Ovary (tissue), 9 donors: ENCODE results near the gene RSPH9. TPM values are rescaled to one million over a fixed set of nuclear protein-coding genes. Genes with fewer than 3 reads are reported as not detected.

Experiments used
- DNase-seq, 5 donors: peaks; one replicate each; pipeline ENCODE4 v3.0.0-alpha.2; 2019 to 2020
- H3K27ac ChIP-seq, 2 donors: fragments of 200-600 bp; one replicate each; pipeline versions ENCODE4 v1.5.1 to v1.8.0; 2019 to 2022
- H3K27me3 ChIP-seq: fragments of 200-600 bp; one replicate; pipeline ENCODE4 v1.8.0; 2022
- H3K36me3 ChIP-seq: fragments of 200-600 bp; sonication (generic); one replicate; pipeline ENCODE4 v1.5.1; 2019
- H3K4me1 ChIP-seq: one replicate; pipeline ENCODE4 v1.8.1; 2013; ENCODE audit warnings: mild to moderate bottlenecking, moderate library complexity; ENCODE audit not compliant: insufficient read depth
- H3K4me3 ChIP-seq: fragments of 200-600 bp; sonication (generic); one replicate; pipeline ENCODE4 v1.5.1; 2017
- H3K9me3 ChIP-seq, 2 donors: fragments of 200-600 bp in 1 of 2; sonication (generic) in 1 of 2; one replicate each; pipeline versions ENCODE4 v1.5.1 to v1.8.1; 2013 to 2019; ENCODE audit warnings: mild to moderate bottlenecking in 1 of 2, moderate library complexity in 1 of 2
- CTCF ChIP-seq, 3 donors: fragments of 450-650 bp in 2 of 3; fragments of 200-600 bp in 1 of 3; IDR thresholded peaks; one replicate each; pipeline versions ENCODE4 v1.5.1 to v1.8.0; 2016 to 2022; ENCODE audit warnings: antibody characterized with exemption in 3 of 3, mild to moderate bottlenecking in 1 of 3
- EP300 ChIP-seq: sonication (generic); formaldehyde crosslinking; IDR thresholded peaks from one replicate; pipeline ENCODE4 v1.6.1; 2017; ENCODE audit warnings: antibody characterized with exemption
- WGBS, 3 donors: extraction: QIAGEN DNeasy Blood & Tissue Kit in 1 of 3; methylation state at CpG; one replicate each; pipeline versions ENCODE4 v1.1.5 to v1.1.7; 2013 to 2017; 5-methylcytosine and 5-hydroxymethylcytosine counted together
- intact Hi-C, 4 donors: fragments of 100-400 bp; cut with DNase I; formaldehyde crosslinking; loops; one replicate each; pipeline versions ENCODE4 v1.11.0 to v1.15.1; 2022 to 2023
- polyA plus RNA-seq, 2 donors: library from polyadenylated mRNA; stranded (reverse); fragments of 200-250 nt in 1 of 2; fragments of 350-450 nt in 1 of 2; fragmentation: Illumina TruSeq in 1 of 2; extraction: RNeasy Lipid Tissue Mini Kit (QIAGEN cat#74804) in 1 of 2; gene quantifications; one replicate each; pipeline ENCODE4 v1.2.3, GENCODE V29; 2013 to 2014
- total RNA-seq, 7 donors: library from RNA; depleted of rRNA in 2 of 7; stranded (reverse); fragments of >200 nt in 2 of 7; fragmentation: NEBNext Ultra II Directional in 3 of 7; extraction: Animal tissue kit (Norgen Biotek cat#: 25700) in 3 of 7; gene quantifications; one replicate each; pipeline versions ENCODE4 v1.1.0 to v1.2.4, GENCODE V29; 2016 to 2023
- donor health status: DM: no; HTN: no; CAD: no; lungs with moderate emphysema.
- donor health status: DM: no; HTN: no; CAD: no.
- donor health status: Bipolar disorder and iron deficiency.
- donor health status: DM: yes; HTN: yes; CAD: no.
- donor health status: DM: no; HTN: no; CAD: no.
- donor health status: DM: yes; HTN: yes; CAD: no.

RSPH9 gene
- total and polyA plus RNA-seq, 9 donors: 0.20 to 4.7 (median 0.44) TPM; not detected in 1

GRCh38 chr6:43720999-43721398 lies 76.2 kb downstream of the RSPH9 start:
- peaks cover 4% of the 10 kb centered on the region for H3K4me1 ChIP-seq
- no peaks in the 10 kb centered on the region for H3K36me3 ChIP-seq
- 86 to 95% (median 87%) methylated on average over 4 of the region's 4 CpGs for WGBS, 3 donors
- intact Hi-C loops: no loop called here
- H3K4me3 ChIP-seq: no peak overlapping the region
- TF ChIP-seq CTCF (IDR thresholded peaks at IDR 0.05): no peak
- no peak for TF ChIP-seq EP300
- H3K9me3 ChIP-seq: no peaks in the 10 kb centered on the region
- no peak overlapping the region for H3K27ac ChIP-seq
- no peak for DNase-seq
- H3K27me3 ChIP-seq: no peaks in the 10 kb centered on the region

Other genes with a start within 250 kb of the RSPH9 start
- 10 to 100 TPM; 11.7 to 34.9 (median 27.0) TPM for gene ABCC10, start 217.5 kb upstream of the RSPH9 start, total RNA-seq
- 10 to 100 TPM in 1 of 2 donors, 1 to 10 TPM in 1; 8.9 to 21.1 TPM for gene ABCC10, start 217.5 kb upstream of the RSPH9 start, polyA plus RNA-seq
- gene DLK2, start 189.5 kb upstream of the RSPH9 start, total RNA-seq: 1 to 10 TPM in 4 of 7 donors, under 1 TPM in 3; 0.18 to 6.0 (median 1.0) TPM
- gene DLK2, start 189.5 kb upstream of the RSPH9 start, polyA plus RNA-seq: under 1 TPM; 0.33 to 0.92 TPM
- 10 to 100 TPM; 21.8 to 44.8 (median 34.5) TPM for gene TJAP1, start 167.5 kb upstream of the RSPH9 start, total RNA-seq
- gene TJAP1, start 167.5 kb upstream of the RSPH9 start, polyA plus RNA-seq: 10 to 100 TPM; 12.9 to 29.8 TPM
- 1 to 10 TPM; 1.1 to 4.8 (median 2.0) TPM for gene LRRC73, start 134.7 kb upstream of the RSPH9 start, total RNA-seq
- gene LRRC73, start 134.7 kb upstream of the RSPH9 start, polyA plus RNA-seq: under 1 TPM; 0.13 to 0.30 TPM
- 10 to 100 TPM; 47.0 to 81.8 (median 71.4) TPM for gene YIPF3, start 128.1 kb upstream of the RSPH9 start, total RNA-seq
- 100 to 1,000 TPM; 107 to 143 TPM for gene YIPF3, start 128.1 kb upstream of the RSPH9 start, polyA plus RNA-seq
- gene POLR1C, start 127.9 kb upstream of the RSPH9 start, total RNA-seq: 10 to 100 TPM; 18.1 to 48.6 (median 32.0) TPM
- 10 to 100 TPM; 29.3 to 33.7 TPM for gene POLR1C, start 127.9 kb upstream of the RSPH9 start, polyA plus RNA-seq
- 10 to 100 TPM in 6 of 7 donors, 1 to 10 TPM in 1; 9.8 to 41.8 (median 27.6) TPM for gene XPO5, start 69.0 kb upstream of the RSPH9 start, total RNA-seq
- gene XPO5, start 69.0 kb upstream of the RSPH9 start, polyA plus RNA-seq: 10 to 100 TPM in 1 of 2 donors, 1 to 10 TPM in 1; 6.8 to 24.5 TPM
- 10 to 100 TPM in 3 of 7 donors, 1 to 10 TPM in 4; 4.6 to 14.1 (median 8.6) TPM for gene POLH, start 68.9 kb upstream of the RSPH9 start, total RNA-seq
- gene POLH, start 68.9 kb upstream of the RSPH9 start, polyA plus RNA-seq: 10 to 100 TPM in 1 of 2 donors, 1 to 10 TPM in 1; 5.2 to 15.5 TPM
- gene GTPBP2, start 15.8 kb upstream of the RSPH9 start, total RNA-seq: 10 to 100 TPM; 24.9 to 60.4 (median 36.5) TPM
- 10 to 100 TPM; 28.8 to 31.9 TPM for gene GTPBP2, start 15.8 kb upstream of the RSPH9 start, polyA plus RNA-seq
- 10 to 100 TPM; 11.9 to 28.4 (median 16.8) TPM for gene MAD2L1BP, start 9.2 kb upstream of the RSPH9 start, total RNA-seq
- gene MAD2L1BP, start 9.2 kb upstream of the RSPH9 start, polyA plus RNA-seq: 10 to 100 TPM; 16.0 to 23.9 TPM
- 10 to 100 TPM; 21.9 to 44.1 (median 25.9) TPM for gene MRPS18A, start 42.8 kb downstream of the RSPH9 start, total RNA-seq
- 10 to 100 TPM; 35.1 to 45.0 TPM for gene MRPS18A, start 42.8 kb downstream of the RSPH9 start, polyA plus RNA-seq
- gene VEGFA, start 125.2 kb downstream of the RSPH9 start, total RNA-seq: 100 to 1,000 TPM in 1 of 7 donors, 10 to 100 TPM in 6; 19.2 to 123 (median 45.2) TPM
- 10 to 100 TPM; 20.8 to 44.7 TPM for gene VEGFA, start 125.2 kb downstream of the RSPH9 start, polyA plus RNA-seq